NCI-H226 (cell line): ENCODE measurements around the gene FABP6.
"Not testable (repeated sequence)": the region's sequence is repeated elsewhere in the genome, so short reads cannot be mapped to it uniquely, and the experiment has no call there.

Source experiments
- DNase-seq: peaks from one replicate; pipeline ENCODE4 v3.0.0-alpha.2; 2015

FABP6 gene

GRCh38 chr5:160229190-160229742, at the start of gene FABP6:
Gene FABP6, plus strand, starts transcription at chr5:160229506. Its CDS starts 52 bp downstream, at chr5:160229558.
- DNase-seq: no peak

GRCh38 chr5:160180931-160181330, 48.4 kb upstream of the FABP6 start:
- no peak for DNase-seq

- no peak for DNase-seq
Observed at GRCh38 chr5:160181965-160182622, 47.2 kb upstream of the FABP6 start.

GRCh38 chr5:160183075-160183474, 46.2 kb upstream of the FABP6 start:
- peak; percentile 58 for DNase-seq

- no peak for DNase-seq
Observed at GRCh38 chr5:160185626-160186360, 43.5 kb upstream of the FABP6 start.

- DNase-seq: no peak
Observed at GRCh38 chr5:160186480-160186879, 42.8 kb upstream of the FABP6 start.

GRCh38 chr5:160187091-160187490, 42.2 kb upstream of the FABP6 start:
- no peak for DNase-seq

- DNase-seq: peak; percentile 99
Observed at GRCh38 chr5:160188141-160189015, 40.9 kb upstream of the FABP6 start.

- DNase-seq: no peak
Observed at GRCh38 chr5:160192424-160192823, 36.9 kb upstream of the FABP6 start.

- not testable (repeated sequence) for DNase-seq
Observed at GRCh38 chr5:160193076-160193475, 36.2 kb upstream of the FABP6 start.

- not testable (repeated sequence) for DNase-seq
Observed at GRCh38 chr5:160193790-160194189, 35.5 kb upstream of the FABP6 start.

GRCh38 chr5:160197341-160198144, 31.8 kb upstream of the FABP6 start:
- DNase-seq: peak; percentile 32

GRCh38 chr5:160198146-160198545, 31.2 kb upstream of the FABP6 start:
- DNase-seq: no peak

GRCh38 chr5:160198841-160199409, 30.4 kb upstream of the FABP6 start:
- no peak for DNase-seq

- DNase-seq: peak; percentile 44
Observed at GRCh38 chr5:160199410-160199911, 29.8 kb upstream of the FABP6 start.

GRCh38 chr5:160207061-160207460, 22.2 kb upstream of the FABP6 start:
- no peak for DNase-seq

GRCh38 chr5:160209917-160210316, 19.4 kb upstream of the FABP6 start:
- no peak for DNase-seq

- DNase-seq: no peak
Observed at GRCh38 chr5:160210606-160211005, 18.7 kb upstream of the FABP6 start.

- DNase-seq: no peak
Observed at GRCh38 chr5:160211352-160211751, 18.0 kb upstream of the FABP6 start.

- peak; percentile 53 for DNase-seq
Observed at GRCh38 chr5:160213537-160213936, 15.8 kb upstream of the FABP6 start.

- no peak for DNase-seq
Observed at GRCh38 chr5:160219356-160219755, 9.9 kb upstream of the FABP6 start.

- DNase-seq: no peak
Observed at GRCh38 chr5:160221082-160221481, 8.2 kb upstream of the FABP6 start.
